ENCODE data around the gene GDF7. TPM values are rescaled to one million over a fixed set of nuclear protein-coding genes. Genes with fewer than 3 reads are reported as not detected.

The GDF7 gene
- total and polyA plus RNA-seq, 2 donors from 2014 or later: 1.8 to 12.5 TPM

DNA sequence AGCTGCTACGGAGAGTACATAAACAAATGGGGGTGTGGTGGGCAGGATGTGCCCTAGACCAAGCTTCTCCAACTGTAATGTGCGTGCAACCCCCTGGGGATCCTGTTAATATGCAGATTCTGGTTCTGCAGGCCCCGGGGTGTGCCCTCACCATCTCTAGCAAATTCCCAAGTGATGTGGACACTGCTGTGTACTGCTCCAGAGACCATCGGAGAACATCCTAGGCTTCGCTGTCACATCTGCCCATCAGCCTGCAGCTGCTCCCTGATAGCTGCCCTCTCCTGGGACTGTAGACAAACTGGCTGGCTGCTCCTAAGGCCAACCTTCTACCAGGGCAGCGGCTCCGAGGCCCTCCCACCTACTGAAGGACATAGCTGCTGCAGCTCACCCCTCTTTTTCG, 19.2 kb upstream of the GDF7 start:
- peak in 1 of 5 donors; percentile 46 for DNase-seq
- Histone ChIP-seq H3K27me3 (ENCODE audit: control insufficient read depth, insufficient read depth, low read length) (no peaks in the 10 kb centered on the region), H3K9me3 (ENCODE audit: control insufficient read depth in 2 of 3, insufficient read depth in 1 of 3, low read length in 3 of 3) (no peaks in the 10 kb centered on the region), H3K4me1 (ENCODE audit: control insufficient read depth in 2 of 3, insufficient read depth in 2 of 3, low read depth in 1 of 3, low read length in 3 of 3) (peaks cover 2 to 27% (median 23%) of the 10 kb centered on the region in 3 donors), H3K4me3 (ENCODE audit: low read length in 3 of 3) (no peak overlapping the region), H3K36me3 (ENCODE audit: control insufficient read depth in 2 of 3, insufficient read depth in 3 of 3, low read length in 3 of 3) (peaks cover 0 to 14% (median 6%) of the 10 kb centered on the region in 3 donors), H3K27ac (ENCODE audit: low read depth in 2 of 2, low read length in 2 of 2) (no peak overlapping the region), H3K9ac (ENCODE audit: low read length in 3 of 3) (no peak overlapping the region)
- intact Hi-C loops (cut with DNase I): no loop called here
- FAIRE-seq: no peak
- TF ChIP-seq, protein P1, sequence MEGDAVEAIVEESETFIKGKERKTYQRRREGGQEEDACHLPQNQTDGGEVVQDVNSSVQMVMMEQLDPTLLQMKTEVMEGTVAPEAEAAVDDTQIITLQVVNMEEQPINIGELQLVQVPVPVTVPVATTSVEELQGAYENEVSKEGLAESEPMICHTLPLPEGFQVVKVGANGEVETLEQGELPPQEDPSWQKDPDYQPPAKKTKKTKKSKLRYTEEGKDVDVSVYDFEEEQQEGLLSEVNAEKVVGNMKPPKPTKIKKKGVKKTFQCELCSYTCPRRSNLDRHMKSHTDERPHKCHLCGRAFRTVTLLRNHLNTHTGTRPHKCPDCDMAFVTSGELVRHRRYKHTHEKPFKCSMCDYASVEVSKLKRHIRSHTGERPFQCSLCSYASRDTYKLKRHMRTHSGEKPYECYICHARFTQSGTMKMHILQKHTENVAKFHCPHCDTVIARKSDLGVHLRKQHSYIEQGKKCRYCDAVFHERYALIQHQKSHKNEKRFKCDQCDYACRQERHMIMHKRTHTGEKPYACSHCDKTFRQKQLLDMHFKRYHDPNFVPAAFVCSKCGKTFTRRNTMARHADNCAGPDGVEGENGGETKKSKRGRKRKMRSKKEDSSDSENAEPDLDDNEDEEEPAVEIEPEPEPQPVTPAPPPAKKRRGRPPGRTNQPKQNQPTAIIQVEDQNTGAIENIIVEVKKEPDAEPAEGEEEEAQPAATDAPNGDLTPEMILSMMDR (IDR thresholded peaks at IDR 0.05; ENCODE audit: borderline replicate concordance, extremely low read depth, insufficient read depth): no peak

DNA sequence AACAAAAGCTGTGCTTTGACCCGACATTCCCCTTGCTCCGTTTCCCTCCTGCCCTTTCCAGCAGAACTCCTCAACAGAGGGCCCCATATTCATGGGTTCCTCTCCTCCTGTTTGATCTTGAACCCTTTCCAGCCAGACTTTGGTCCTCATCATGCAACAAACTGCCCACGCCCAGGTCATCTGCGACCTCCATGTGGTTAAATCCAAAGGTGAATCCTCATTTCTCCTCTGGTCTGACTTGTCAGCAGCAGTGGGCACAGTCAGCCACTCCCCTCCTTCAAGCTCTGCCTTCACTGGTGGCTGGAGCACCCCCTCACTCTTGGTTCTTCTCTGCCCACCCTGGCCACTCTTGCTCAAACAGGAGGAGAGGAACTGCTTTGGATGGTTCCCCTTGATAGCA, 18.7 kb upstream of the GDF7 start:
- Histone ChIP-seq H3K9ac (ENCODE audit: low read length in 3 of 3) (no peak overlapping the region), H3K36me3 (ENCODE audit: control insufficient read depth in 2 of 3, insufficient read depth in 3 of 3, low read length in 3 of 3) (peaks cover 0 to 14% (median 6%) of the 10 kb centered on the region in 3 donors), H3K4me3 (ENCODE audit: low read length in 3 of 3) (no peak overlapping the region), H3K27ac (ENCODE audit: low read depth in 2 of 2, low read length in 2 of 2) (no peak overlapping the region), H3K27me3 (ENCODE audit: control insufficient read depth, insufficient read depth, low read length) (no peaks in the 10 kb centered on the region), H3K9me3 (ENCODE audit: control insufficient read depth in 2 of 3, insufficient read depth in 1 of 3, low read length in 3 of 3) (no peaks in the 10 kb centered on the region), H3K4me1 (ENCODE audit: control insufficient read depth in 2 of 3, insufficient read depth in 2 of 3, low read depth in 1 of 3, low read length in 3 of 3) (peaks cover 2 to 27% (median 23%) of the 10 kb centered on the region in 3 donors)
- no peak for FAIRE-seq
- peak in 1 of 5 donors; percentile 31 for DNase-seq
- TF ChIP-seq, protein P1 (IDR thresholded peaks at IDR 0.05; ENCODE audit: borderline replicate concordance, extremely low read depth, insufficient read depth): no peak
- intact Hi-C loops (cut with DNase I): no loop called here

DNA sequence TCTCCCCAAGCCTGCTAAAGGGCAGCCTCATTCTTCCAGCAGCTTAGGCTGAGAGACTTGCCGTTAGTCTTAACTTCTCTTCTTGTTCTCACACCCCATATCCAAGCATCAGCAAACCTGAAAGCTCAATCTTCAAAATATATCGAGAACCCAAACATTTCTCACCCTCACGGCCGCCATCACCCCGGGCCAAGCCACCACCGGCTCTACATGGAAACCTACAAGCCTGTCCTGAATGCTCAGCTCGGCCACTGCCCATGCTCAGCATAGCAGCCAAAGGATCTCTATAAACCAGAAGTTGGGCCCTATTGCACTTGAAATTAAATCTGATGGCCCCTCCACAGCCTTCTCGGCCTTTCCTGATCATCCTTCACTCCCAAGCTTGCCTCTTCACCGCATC, 18.1 kb upstream of the GDF7 start:
- Histone ChIP-seq H3K4me3 (ENCODE audit: low read length in 3 of 3) (no peak overlapping the region), H3K27ac (ENCODE audit: low read depth in 2 of 2, low read length in 2 of 2) (no peak overlapping the region), H3K9ac (ENCODE audit: low read length in 3 of 3) (no peak overlapping the region), H3K9me3 (ENCODE audit: control insufficient read depth in 2 of 3, insufficient read depth in 1 of 3, low read length in 3 of 3) (no peaks in the 10 kb centered on the region), H3K27me3 (ENCODE audit: control insufficient read depth, insufficient read depth, low read length) (no peaks in the 10 kb centered on the region), H3K36me3 (ENCODE audit: control insufficient read depth in 2 of 3, insufficient read depth in 3 of 3, low read length in 3 of 3) (peaks cover 0 to 14% (median 6%) of the 10 kb centered on the region in 3 donors), H3K4me1 (ENCODE audit: control insufficient read depth in 2 of 3, insufficient read depth in 2 of 3, low read depth in 1 of 3, low read length in 3 of 3) (peaks cover 2 to 27% (median 23%) of the 10 kb centered on the region in 3 donors)
- intact Hi-C loops (cut with DNase I): no loop called here
- peak in 1 of 5 donors; percentile 57 for DNase-seq
- TF ChIP-seq, protein P1 (IDR thresholded peaks at IDR 0.05; ENCODE audit: borderline replicate concordance, extremely low read depth, insufficient read depth): no peak
- FAIRE-seq: no peak

DNA sequence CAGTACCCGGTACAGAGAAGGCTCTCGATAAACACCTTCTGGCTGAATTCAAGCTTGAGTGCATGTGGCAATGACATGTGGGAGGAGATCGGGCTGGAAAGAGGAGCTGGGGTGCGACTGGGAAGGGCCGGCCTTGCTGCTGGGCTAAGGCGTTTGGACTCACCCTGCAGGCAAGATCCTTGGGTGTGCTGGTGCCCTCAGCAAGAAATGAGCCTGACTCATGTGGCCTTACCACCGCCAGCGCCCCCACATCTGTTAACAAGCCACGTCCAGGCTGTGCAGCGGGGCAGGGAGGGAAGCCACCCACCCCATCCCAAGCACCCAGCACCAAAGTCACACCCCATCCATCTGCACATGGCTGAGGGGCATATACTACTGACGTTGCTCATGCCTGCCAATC, 17.4 kb upstream of the GDF7 start:
- TF ChIP-seq, protein P1 (IDR thresholded peaks at IDR 0.05; ENCODE audit: borderline replicate concordance, extremely low read depth, insufficient read depth): no peak
- Histone ChIP-seq H3K27ac (ENCODE audit: low read depth in 2 of 2, low read length in 2 of 2) (no peak overlapping the region), H3K9me3 (ENCODE audit: control insufficient read depth in 2 of 3, insufficient read depth in 1 of 3, low read length in 3 of 3) (no peaks in the 10 kb centered on the region), H3K36me3 (ENCODE audit: control insufficient read depth in 2 of 3, insufficient read depth in 3 of 3, low read length in 3 of 3) (peaks cover 0 to 9% (median 1%) of the 10 kb centered on the region in 3 donors), H3K9ac (ENCODE audit: low read length in 3 of 3) (peak overlapping the region in 1 of 3 donors; percentile 94), H3K4me1 (ENCODE audit: control insufficient read depth in 2 of 3, insufficient read depth in 2 of 3, low read depth in 1 of 3, low read length in 3 of 3) (peaks cover 2 to 27% (median 23%) of the 10 kb centered on the region in 3 donors), H3K27me3 (ENCODE audit: control insufficient read depth, insufficient read depth, low read length) (no peaks in the 10 kb centered on the region), H3K4me3 (ENCODE audit: low read length in 3 of 3) (peak overlapping the region in 2 of 3 donors; percentile 55 to 91)
- peak in 1 of 5 donors; percentile 82 for DNase-seq
- intact Hi-C loops (cut with DNase I): no loop called here
- FAIRE-seq: no peak

Measured in kidney (tissue), 14 donors.